ENCODE results near the gene MAGI3.
"Not testable (repeated sequence)": the region's sequence is repeated elsewhere in the genome, so short reads cannot be mapped to it uniquely, and the experiment has no call there.

Gene MAGI3

GRCh38 chr1:113399062-113399583 is 8.8 kb downstream of the MAGI3 start:
- no peak for DNase-seq

DNA sequence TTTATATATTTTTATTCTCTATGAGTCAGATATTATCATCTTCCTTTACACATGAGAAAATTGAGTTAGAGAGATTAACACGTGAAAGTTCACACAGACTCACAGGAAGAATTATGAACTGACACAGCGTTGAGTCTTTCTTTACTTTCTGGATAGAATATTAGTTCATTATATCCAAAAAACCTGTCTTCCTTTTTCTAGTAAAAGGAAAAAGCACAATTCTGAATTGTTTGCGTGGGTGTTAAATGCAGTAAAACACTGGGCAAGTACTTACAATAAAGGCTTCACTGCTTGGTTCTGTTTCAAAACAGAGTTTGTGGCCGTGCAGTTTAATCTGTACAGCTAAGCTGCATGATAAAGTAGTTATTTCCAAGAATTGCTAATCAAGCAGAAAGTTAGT is 10.8 kb downstream of the MAGI3 start:
- DNase-seq: no peak

- no peak for DNase-seq
Observed at GRCh38 chr1:113401728-113402127, 11.4 kb downstream of the MAGI3 start.

DNA sequence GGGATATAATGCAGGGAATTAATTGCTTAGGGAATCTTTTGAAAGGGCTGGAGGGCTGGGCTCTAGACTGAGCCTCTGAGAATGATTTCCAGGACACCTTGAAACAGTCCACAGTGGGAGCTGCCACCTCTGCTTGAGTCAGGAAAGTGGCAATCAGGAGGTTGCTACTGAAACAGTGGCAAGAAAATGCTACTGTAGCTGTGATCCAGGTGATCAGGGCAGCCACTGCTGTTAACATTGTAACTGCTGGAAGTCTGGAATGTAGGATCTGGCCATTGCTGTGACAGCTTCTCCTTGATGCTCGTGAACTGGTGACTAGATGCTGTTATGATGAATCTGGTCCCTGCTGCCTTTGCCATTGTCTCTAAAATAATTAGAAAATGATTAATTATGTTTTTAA is 12.8 kb downstream of the MAGI3 start:
- no peak for DNase-seq

- DNase-seq: no peak
Observed at GRCh38 chr1:113405573-113405972, 15.3 kb downstream of the MAGI3 start.

DNA sequence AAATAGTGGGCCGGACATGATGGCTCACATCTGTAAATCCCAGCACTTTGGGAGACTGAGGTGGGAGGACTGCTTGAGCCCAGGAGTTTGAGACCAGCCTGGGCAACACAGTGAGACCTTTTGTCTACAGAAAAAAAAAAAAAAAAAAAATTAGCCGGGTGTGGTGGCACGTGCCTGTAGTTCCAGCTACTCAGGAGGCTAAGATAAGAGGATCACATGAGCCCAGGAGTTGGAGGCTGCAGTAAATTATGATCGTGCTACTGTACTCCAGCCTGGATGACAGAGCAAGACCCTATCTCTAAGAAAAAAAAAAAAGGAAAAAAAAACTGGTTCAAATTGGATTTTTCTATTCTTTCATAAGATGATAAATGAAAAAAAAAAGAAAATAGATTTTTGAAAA is 15.8 kb downstream of the MAGI3 start:
- DNase-seq: not testable (repeated sequence)

- no peak for DNase-seq
Observed at GRCh38 chr1:113409363-113409762, 19.0 kb downstream of the MAGI3 start.

DNA sequence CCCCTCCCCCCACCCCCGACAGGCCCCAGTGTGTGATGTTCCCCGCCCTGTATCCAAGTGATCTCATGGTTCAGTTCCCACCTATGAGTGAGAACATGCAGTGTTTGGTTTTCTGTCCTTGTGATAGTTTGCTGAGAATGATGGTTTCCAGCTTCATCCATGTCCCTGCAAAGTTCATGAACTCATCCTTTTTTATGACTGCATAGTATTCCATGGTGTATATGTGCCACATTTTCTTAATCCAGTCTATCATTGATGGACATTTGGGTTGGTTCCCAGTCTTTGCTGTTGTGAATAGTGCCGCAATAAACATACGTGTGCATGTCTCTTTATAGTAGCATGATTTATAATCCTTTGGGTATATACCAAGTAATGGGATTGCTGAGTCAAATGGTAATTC is 21.7 kb downstream of the MAGI3 start:
- not testable (repeated sequence) for DNase-seq

- no peak for DNase-seq
Observed at GRCh38 chr1:113415310-113416070, 25.2 kb downstream of the MAGI3 start.

DNA sequence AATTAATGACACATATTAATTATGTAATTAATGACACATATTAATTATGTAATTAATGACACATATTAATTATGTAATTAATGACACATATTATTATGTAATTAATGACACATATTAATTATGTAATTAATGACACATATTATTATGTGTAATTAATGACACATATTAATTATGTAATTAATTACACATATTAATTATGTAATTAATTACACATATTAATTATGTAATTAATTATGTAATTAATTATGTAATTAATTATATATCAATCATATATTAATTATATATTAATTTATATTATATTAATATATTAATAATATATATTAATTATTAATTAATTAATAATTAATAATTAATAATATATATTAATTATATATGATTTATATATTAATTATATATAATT is 25.8 kb downstream of the MAGI3 start:
- DNase-seq: not testable (repeated sequence)

DNA sequence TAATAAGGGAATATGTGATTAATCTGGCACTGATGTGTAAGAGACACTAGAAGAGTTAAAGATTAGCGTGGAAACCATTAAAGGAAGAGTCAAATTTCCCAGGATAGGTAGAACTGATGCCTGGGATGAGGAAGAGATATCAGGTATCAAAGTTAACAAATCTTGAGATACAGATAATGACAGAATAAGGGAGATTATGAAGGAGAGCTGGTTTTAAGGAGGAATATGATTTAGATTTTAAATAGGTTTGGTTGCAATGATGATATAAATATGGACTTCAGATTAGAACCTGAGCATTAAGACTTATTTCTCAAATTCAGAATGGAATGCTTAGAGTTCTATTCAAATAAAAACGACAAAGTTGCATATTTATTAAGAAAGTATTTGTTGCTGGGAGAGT is 26.2 kb downstream of the MAGI3 start:
- DNase-seq: no peak

DNA sequence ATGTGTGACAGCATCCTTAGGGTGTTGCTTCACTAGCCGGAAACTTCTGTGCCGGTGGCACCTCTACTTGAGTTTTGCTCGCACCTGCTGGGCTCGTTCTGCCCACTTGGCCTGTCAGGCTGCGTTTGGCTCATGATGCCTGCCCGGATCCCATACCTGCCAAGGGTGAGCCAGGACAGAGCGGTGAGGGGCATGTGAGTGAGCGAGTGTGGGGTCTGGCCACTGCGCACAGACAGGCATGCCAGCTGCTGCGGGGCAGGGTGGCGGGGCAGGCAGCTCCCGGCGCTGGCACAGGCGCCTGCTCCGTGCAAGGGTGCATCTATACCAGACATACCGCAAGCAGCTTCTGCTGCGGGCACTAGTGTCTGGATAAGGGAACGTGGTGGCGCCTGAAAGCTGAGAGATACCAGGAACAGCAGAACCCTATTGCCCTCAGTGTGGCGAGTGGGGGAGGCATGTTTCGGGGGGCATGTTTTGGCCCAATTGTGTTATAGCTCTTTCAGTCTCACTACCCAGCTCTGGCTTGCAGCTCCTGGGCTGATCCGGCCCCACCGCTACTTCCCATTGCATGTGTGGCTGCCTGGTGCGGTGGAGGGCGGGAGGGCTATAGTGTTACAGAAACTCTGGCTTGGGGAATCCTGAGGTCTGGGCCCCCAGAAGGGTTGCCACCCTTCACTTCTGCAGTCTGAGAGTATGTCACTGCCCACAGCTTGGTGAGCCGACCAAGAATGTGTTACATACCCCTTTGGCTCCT is 32.2 kb downstream of the MAGI3 start:
- no peak for DNase-seq

DNA sequence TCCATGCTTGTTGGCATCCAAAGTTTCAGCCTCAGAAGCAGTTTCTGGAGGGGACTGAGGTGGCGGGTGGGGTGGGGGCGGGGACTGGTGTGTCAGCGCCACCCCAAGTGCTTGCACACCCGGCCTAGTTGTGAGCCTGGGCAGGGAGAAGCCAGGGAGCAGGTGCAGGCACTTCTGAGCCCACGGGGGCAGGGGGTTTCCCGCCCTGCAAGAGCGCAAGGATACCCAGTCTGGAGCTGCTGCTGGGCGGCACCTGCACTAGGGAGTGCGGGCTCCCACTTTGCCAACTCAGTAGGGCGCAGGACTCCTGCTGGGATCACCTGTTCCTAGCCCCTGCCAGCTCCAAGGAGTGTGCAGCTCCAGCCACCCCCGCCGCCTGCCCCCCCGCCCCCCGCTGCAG is 33.5 kb downstream of the MAGI3 start:
- DNase-seq: no peak

- DNase-seq: no peak
Observed at GRCh38 chr1:113429461-113430153, 39.3 kb downstream of the MAGI3 start.

DNA sequence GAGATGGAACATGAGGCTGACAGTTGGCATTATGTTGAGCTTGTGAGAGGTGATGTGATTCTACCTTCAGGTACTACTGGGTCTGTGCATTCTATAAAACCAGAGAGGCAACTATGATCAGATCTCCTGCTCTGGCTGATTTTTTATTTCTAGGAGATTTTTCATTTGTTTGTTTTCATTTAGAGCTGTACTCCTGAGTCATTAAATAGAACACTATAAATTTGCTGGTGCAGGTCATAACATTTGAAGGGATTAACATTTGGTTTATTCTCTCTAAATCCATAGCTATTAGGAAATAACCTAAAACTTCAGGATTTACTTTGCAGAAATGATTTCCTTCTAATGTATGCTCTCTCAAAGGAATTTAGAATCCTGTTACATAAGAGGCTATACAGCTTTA is 42.9 kb downstream of the MAGI3 start:
- no peak for DNase-seq

- no peak for DNase-seq
Observed at GRCh38 chr1:113434081-113434873, 44.0 kb downstream of the MAGI3 start.

- DNase-seq: no peak
Observed at GRCh38 chr1:113434874-113435175, 44.5 kb downstream of the MAGI3 start.

DNA sequence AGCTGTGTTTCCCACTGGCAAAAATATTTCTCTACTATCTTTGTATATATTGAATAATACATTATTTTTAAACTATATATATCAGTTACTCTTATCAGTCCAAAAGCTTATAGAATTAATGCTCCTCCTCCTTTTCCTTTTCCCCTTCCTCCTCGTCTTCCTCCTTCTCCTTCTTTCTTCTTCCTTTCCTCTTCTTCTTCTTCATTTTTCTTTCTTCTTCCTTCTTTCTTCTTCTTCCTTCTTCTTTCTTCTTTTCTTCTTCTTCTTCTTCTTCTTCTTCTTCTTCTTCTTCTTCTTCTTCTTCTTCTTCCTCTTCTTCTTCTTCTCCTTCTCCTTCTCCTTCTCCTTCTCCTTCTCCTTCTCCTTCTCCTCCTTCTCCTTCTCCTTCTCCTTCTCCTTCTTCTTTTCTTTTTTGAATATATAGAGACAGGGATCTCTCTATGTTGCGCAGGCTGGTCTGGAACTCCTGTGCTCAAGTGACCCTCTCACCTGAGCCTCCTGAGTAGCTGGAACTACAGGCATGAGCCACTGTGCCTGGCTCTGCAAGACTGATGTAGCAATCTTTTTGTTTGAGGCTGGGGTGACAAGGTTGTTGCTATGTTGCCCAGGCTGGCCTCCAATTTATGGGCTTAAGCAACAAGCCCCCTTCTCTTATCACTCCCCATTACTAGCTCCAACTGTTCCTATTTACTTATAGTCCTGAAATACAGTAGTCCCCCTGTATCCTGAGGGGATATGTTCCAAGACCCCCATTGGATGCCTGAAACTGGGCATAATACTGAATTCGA is 47.4 kb downstream of the MAGI3 start:
- no peak for DNase-seq

DNA sequence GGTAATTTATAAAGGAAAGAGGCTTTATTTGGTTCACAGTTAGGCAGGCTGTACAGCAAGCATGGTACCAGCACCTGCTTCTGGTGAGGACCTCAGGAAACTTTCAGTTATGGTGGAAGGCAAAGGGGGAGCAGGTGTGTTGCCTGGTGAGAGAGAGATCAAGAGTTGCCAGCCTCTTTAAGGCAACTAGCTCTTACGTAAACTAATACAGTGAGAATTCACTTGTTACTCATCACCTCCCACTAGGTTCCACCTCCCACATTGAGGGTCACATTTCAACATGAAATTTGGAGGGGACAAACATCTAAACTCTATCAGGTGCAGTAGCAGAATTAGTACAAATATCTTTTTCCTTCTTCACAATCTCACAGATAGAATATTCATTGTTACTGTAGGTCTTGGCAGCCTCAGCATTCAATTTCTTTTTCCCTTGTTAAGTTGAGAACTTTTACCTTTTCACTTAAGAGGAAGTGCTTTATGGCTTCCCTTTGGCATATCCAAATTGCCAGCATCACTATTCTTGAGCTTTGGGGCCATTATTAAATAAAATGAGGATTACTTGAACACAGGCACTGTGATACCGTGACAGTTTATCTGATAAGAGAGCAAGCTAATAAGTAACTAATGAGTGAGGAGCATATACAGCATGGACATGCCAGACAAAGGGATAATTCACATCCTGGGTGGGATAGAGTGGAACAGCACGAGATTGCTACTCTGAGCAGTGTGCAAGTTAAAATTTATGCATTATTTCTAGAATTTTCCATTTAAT is 48.4 kb downstream of the MAGI3 start:
- no peak for DNase-seq

DNA sequence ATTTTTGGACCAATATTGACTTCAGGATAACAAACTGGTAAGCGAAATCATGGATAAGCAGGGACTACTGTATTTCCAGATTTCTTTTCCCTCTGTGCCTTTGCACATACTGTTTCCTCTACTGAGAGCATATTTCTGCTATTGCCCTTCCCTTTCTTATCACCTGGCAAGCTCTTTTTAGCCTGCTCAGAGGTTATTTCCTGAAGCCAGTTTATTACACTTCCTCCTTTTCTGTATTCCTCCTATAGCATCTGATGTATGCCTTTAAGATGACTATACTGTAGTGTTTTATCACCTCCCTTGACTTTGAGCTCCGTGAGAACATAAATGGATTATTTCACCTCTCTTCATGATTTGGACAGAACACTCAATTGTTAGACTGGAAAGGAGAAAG is 49.0 kb downstream of the MAGI3 start:
- no peak for DNase-seq

DNA sequence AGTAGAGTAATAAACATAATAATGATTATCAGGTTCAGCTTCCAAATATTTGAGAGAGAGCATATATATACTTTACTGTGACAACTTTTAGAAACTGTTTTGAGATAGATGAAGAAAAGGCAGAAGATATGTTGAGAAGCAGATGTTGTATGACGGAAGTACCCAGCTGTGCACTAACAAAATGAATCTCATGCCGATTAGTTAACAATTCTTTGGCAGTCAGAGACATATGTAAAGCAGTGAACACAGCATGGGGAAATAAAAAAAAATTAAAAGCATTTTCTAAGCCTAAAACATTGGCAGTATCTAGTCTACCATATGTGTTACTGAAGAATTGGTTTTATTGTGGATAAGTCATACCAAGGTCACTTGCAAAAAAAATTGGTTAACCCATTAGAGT is 51.8 kb downstream of the MAGI3 start:
- DNase-seq: no peak

Data from SW 1271 (cell line).